A673 (cell line): ENCODE data around the gene TMEM198. TPM values are rescaled to one million over a fixed set of nuclear protein-coding genes. Genes with fewer than 3 reads are reported as not detected.

Experiments
- BruUV-seq: library from RNA; stranded (reverse); fragments of 400-500 nt; replicated peaks from 2 replicates; lab custom pipeline; 2021; lab: Mats Ljungman, UMichigan
- CTCF ChIA-PET: fragments of 300-600 bp; sonication (Branson Sonifier 250); formaldehyde crosslinking; loops from one replicate; lab custom pipeline; 2022; ENCODE audit warnings: antibody characterized with exemption; lab: Charles Lee
- POLR2A ChIA-PET: fragments of 300-600 bp; sonication (Branson Sonifier 250); formaldehyde crosslinking; loops from one replicate; lab custom pipeline; 2022; ENCODE audit warnings: antibody characterized with exemption; ENCODE audit not compliant: low non-redundant PET; lab: Charles Lee
- DNase-seq: peaks from one replicate; pipeline ENCODE4 v3.0.0-alpha.2; 2015; ENCODE audit warnings: low spot score
- H3K27ac ChIP-seq: fragments of 200-600 bp; sonication (generic); 2 replicates; pipeline ENCODE4 v1.5.1; 2016; ENCODE audit warnings: mixed run types, low read depth, mild to moderate bottlenecking, mixed read lengths, antibody characterized with exemption, low read length; ENCODE audit not compliant: poor library complexity, severe bottlenecking
- H3K27me3 ChIP-seq: fragments of 200-600 bp; sonication (generic); replicated peaks from 2 replicates; pipeline ENCODE4 v1.6.1; 2017; ENCODE audit warnings: mixed run types, low read depth, mild to moderate bottlenecking, mixed read lengths, antibody characterized with exemption, low read length; ENCODE audit not compliant: insufficient read depth, poor library complexity
- H3K36me3 ChIP-seq: fragments of 200-600 bp; sonication (generic); 2 replicates; pipeline ENCODE4 v1.6.1; 2016; ENCODE audit warnings: mixed run types, mild to moderate bottlenecking, mixed read lengths, antibody characterized with exemption, low read length; ENCODE audit not compliant: insufficient read depth, poor library complexity, severe bottlenecking
- H3K4me1 ChIP-seq: fragments of 200-600 bp; sonication (generic); 2 replicates; pipeline ENCODE4 v1.6.1; 2017; ENCODE audit warnings: mixed run types, mild to moderate bottlenecking, mixed read lengths, antibody characterized with exemption, low read length; ENCODE audit not compliant: insufficient read depth, poor library complexity, severe bottlenecking
- H3K4me3 ChIP-seq: fragments of 200-600 bp; sonication (generic); 2 replicates; pipeline ENCODE4 v1.5.1; 2016; ENCODE audit warnings: low read depth, mixed run types, mild to moderate bottlenecking, mixed read lengths, low read length; ENCODE audit not compliant: poor library complexity, severe bottlenecking
- H3K9me3 ChIP-seq: fragments of 200-600 bp; sonication (generic); 2 replicates; pipeline ENCODE4 v1.6.1; 2016; ENCODE audit warnings: mixed run types, low read depth, mild to moderate bottlenecking, mixed read lengths, antibody characterized with exemption, low read length; ENCODE audit not compliant: poor library complexity, severe bottlenecking
- CTCF ChIP-seq: fragments of 300-800, 200-600 bp; sonication (generic); conservative IDR thresholded peaks from 2 replicates; pipeline ENCODE4 v1.5.1; 2017; ENCODE audit warnings: low read depth, mild to moderate bottlenecking, antibody characterized with exemption, low read length, moderate library complexity, mixed read lengths
- EZH2 ChIP-seq: fragments of 200-600 bp; sonication (generic); IDR thresholded peaks from 2 replicates; pipeline ENCODE4 v1.6.1; 2017; ENCODE audit warnings: borderline replicate concordance, low read depth, mild to moderate bottlenecking, mixed read lengths, antibody characterized with exemption, low read length; ENCODE audit not compliant: poor library complexity, severe bottlenecking
- intact Hi-C: fragments of 100-400 bp; cut with micrococcal nuclease; formaldehyde crosslinking; loops from one replicate; pipeline ENCODE4 v1.10.0; 2022; ENCODE audit not compliant: unreplicated experiment
- total RNA-seq: library from RNA; stranded (reverse); gene quantifications from 2 replicates; pipeline ENCODE4 v1.2.3, GENCODE V29; 2021

Gene TMEM198
- total RNA-seq, 1 experiment from 2014 or later: 4.6 TPM

GRCh38 chr2:219516888-219517287 lies 26.9 kb upstream of the TMEM198 start:
- ChIA-PET CTCF (no interaction called here), POLR2A (no interaction called here)
- intact Hi-C loops: no loop called here
- Histone ChIP-seq H3K27ac (no peak overlapping the region), H3K36me3 (no peaks in the 10 kb centered on the region), H3K4me1 (peaks cover 44% of the 10 kb centered on the region), H3K4me3 (no peak overlapping the region), H3K9me3 (no peaks in the 10 kb centered on the region), H3K27me3 (no peaks in the 10 kb centered on the region)
- TF ChIP-seq CTCF: no peak
- no peak for TF ChIP-seq EZH2
- BruUV-seq: no TSS peak
- DNase-seq: no peak

GRCh38 chr2:219517954-219518778 lies 25.7 kb upstream of the TMEM198 start:
- ChIA-PET CTCF (interaction anchor here (1.2 to 3.5 kb wide), 2 partner anchors 9 to 23 kb away, joined by 3 to 18 read pairs; no protein-coding TSS in a partner anchor), POLR2A (no interaction called here)
- Histone ChIP-seq H3K9me3 (no peaks in the 10 kb centered on the region), H3K4me1 (peaks cover 42% of the 10 kb centered on the region), H3K4me3 (no peak overlapping the region), H3K36me3 (no peaks in the 10 kb centered on the region), H3K27me3 (no peaks in the 10 kb centered on the region), H3K27ac (no peak overlapping the region)
- TF ChIP-seq CTCF (no peak), EZH2 (no peak)
- intact Hi-C loops: no loop called here
- no TSS peak for BruUV-seq
- DNase-seq: no peak

GRCh38 chr2:219519526-219519916 lies 24.3 kb upstream of the TMEM198 start:
- no TSS peak for BruUV-seq
- no peak for TF ChIP-seq EZH2
- TF ChIP-seq CTCF: no peak
- peaks cover 29% of the 10 kb centered on the region for H3K4me1 ChIP-seq
- no peak overlapping the region for H3K27ac ChIP-seq
- POLR2A ChIA-PET: no interaction called here
- intact Hi-C loops: no loop called here
- no peaks in the 10 kb centered on the region for H3K27me3 ChIP-seq
- H3K36me3 ChIP-seq: no peaks in the 10 kb centered on the region
- no peak for DNase-seq
- H3K4me3 ChIP-seq: no peak overlapping the region
- no peaks in the 10 kb centered on the region for H3K9me3 ChIP-seq
- CTCF ChIA-PET: interaction anchor here (1.1 to 3.5 kb wide), 4 partner anchors 8 to 24 kb away, joined by 4 to 21 read pairs (median 12); a partner anchor contains a TSS
